ENCODE results near the gene PRRX2.

- TF ChIP-seq MAFK (IDR thresholded peaks at IDR 0.05; ENCODE audit: low read depth, low read length) (no peak), CTCF (conservative IDR thresholded peaks at IDR 0.05; ENCODE audit: low read depth, low read length) (no peak), POLR2A (IDR thresholded peaks at IDR 0.05; ENCODE audit: low read depth, low read length) (no peak), RAD21 (IDR thresholded peaks at IDR 0.05; ENCODE audit: low read length) (no peak)
These were observed 44.2 kb downstream of the PRRX2 start for GRCh38 chr9:129709438-129710168.

Data from IMR-90 (cell line).